Sigmoid colon (tissue), 4 donors: ENCODE data around the gene BOD1.

Experiments used
- CTCF ChIP-seq, 4 experiments: fragments of 450-650 bp in 3 of 4; fragments of 200-600 bp in 1 of 4; IDR thresholded peaks; one replicate each; pipeline ENCODE4 v1.5.1; 2016 to 2019; ENCODE audit warnings: antibody characterized with exemption in 4 of 4, mild to moderate bottlenecking in 3 of 4, moderate library complexity in 2 of 4
- EP300 ChIP-seq, 4 donors: sonication (generic); formaldehyde crosslinking; IDR thresholded peaks; one replicate each; pipeline ENCODE4 v1.6.1; 2017; ENCODE audit warnings: antibody characterized with exemption in 4 of 4
- POLR2A ChIP-seq, 2 donors: fragments of 450-650 bp; IDR thresholded peaks; one replicate each; pipeline ENCODE4 v1.6.1; 2016; ENCODE audit warnings: antibody characterized with exemption in 2 of 2, mild to moderate bottlenecking in 2 of 2, moderate library complexity in 2 of 2
- POLR2AphosphoS5 ChIP-seq, 4 donors: sonication (generic); formaldehyde crosslinking; IDR thresholded peaks; one replicate each; pipeline ENCODE4 v1.6.1; 2017; ENCODE audit warnings: antibody characterized with exemption in 4 of 4

DNA sequence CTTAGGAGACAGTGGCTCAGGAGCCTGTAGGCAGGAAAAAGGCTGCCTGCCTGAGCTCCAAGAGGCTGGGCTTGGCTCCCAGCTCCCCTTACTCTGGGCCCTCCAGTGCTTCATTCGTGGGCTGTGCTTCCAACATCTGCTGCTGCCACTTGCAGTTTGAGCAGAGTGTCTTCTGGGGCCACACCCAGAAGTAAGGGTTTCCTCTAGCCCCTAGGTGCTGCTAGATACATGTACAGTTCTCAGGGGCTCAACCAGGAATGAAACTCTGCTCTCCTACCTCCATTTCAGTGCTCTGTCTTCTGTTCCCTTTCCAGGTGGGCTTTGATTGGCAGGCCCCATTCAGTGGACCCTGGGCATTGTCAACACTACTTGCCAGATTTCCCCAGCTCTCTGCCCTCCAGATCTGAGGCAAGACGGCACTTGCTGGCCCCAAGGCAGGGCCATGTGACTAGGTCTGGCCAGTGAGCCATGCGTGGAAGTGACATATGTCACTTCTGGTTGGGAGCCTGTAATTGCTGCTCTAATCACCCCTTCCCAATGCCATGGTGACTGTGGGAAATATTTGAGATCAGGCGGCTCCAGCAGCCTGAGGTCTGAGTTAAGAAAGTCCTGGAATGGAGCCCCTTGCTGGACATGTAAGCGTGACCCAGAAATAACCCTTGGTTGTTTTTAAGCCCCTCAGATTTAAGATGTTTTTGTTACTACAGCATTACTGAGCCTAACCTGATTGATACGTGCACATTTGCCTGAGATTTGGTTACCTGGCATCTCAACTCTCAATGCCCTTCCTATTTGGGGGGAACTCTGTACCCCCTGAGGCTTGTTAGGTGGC, 9.4 kb upstream of the BOD1 start:
- TF ChIP-seq CTCF (IDR thresholded peaks at IDR 0.05) (no peak), POLR2A (IDR thresholded peaks at IDR 0.05) (no peak), EP300 (IDR thresholded peaks at IDR 0.05) (no peak), POLR2AphosphoS5 (IDR thresholded peaks at IDR 0.05) (no peak)
